ENCODE data around the gene KIF14.
"Not testable (repeated sequence)": the region's sequence is repeated elsewhere in the genome, so short reads cannot be mapped to it uniquely, and the experiment has no call there.

The KIF14 gene

DNA sequence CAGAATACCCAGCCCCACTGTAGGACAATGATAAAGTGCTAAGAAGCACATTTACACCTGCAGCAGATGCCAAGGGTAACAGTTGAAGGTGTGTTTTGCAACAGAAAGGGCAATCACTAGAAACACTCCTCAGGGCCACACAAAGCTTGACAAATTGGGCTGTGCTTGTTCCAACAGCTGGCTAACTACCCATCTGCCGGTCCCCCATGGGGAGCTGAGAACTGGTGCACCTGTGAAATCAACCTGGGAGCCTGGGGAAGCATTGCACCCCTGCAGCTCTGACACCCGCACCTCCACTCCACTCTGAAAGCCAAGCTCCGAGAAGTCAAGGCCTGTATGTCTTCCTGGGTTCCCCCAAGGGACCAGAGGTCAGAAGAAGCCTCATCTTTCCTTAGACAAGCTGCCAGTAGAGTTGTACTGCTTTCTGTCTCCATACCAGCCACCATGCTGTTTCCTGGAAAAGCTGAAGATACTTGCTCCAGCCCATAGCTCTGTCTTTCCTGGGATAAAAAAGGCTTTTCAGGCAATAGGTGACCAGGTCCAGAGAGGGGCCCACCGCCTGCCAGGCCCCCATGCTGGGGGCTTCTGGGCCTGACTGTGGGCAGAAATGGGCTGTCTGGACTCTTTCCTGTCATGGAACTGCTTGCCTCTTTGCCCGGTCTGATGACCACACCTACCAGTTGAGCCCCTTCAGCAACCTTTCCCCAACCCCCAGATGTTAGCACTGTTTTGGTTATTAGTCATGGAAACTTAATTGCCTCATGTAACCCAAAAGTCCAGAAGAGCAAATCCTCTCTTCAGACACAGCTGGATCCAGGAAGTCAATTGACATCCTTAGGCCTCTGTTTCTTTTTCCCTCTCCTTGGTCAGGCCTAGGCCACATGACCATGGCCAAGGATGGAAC is 93.6 kb downstream of the KIF14 start:
- TF ChIP-seq, protein P1, sequence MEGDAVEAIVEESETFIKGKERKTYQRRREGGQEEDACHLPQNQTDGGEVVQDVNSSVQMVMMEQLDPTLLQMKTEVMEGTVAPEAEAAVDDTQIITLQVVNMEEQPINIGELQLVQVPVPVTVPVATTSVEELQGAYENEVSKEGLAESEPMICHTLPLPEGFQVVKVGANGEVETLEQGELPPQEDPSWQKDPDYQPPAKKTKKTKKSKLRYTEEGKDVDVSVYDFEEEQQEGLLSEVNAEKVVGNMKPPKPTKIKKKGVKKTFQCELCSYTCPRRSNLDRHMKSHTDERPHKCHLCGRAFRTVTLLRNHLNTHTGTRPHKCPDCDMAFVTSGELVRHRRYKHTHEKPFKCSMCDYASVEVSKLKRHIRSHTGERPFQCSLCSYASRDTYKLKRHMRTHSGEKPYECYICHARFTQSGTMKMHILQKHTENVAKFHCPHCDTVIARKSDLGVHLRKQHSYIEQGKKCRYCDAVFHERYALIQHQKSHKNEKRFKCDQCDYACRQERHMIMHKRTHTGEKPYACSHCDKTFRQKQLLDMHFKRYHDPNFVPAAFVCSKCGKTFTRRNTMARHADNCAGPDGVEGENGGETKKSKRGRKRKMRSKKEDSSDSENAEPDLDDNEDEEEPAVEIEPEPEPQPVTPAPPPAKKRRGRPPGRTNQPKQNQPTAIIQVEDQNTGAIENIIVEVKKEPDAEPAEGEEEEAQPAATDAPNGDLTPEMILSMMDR (IDR thresholded peaks at IDR 0.05; ENCODE audit: extremely low read depth, missing control alignments), result no peak
- DNase-seq (ENCODE audit: low spot score), result peak; percentile 16

DNA sequence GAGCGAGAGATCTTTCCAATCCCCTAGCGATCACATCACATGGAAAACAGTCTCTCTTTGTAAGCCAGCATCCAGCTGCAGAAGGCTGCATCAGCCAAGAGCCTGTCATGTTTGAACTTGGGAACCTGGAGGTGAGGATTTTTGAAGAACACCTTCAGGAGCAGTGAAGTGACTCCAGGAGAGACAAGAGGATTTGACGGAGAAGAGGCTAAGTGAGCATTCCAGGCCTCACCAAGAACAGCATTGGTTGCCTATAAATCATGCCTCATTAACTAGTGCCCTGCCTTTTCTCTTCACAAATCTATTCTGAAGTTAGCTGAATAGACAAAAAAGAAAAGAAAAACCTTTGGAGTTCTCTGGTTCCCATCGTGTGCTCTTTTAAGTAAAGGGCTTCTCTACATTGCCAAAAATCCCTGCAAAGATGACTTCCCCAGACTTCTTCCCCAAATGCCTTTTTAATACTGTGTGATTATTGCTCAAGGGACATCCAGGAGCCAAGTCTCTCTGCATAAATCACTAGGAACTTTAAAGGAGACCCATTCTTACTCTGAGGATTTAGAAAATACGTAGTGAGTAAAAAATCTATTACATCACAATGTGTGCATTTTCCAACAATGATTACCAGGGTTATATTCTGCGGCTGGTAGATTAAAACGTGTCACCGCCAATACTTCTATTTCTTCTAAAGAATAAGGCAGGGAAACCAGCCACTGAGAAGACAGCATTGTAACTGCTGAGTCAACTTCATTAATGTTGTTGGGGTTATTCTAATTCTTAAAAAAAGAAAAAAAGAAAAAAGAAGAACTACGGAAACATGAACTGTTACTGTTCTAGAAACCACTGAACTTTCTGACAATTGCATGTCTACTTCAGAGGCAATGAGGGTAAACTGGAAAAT is 95.2 kb downstream of the KIF14 start:
- peak; percentile 11 for DNase-seq (ENCODE audit: low spot score)
- TF ChIP-seq, protein P1 (IDR thresholded peaks at IDR 0.05; ENCODE audit: extremely low read depth, missing control alignments), result no peak

DNA sequence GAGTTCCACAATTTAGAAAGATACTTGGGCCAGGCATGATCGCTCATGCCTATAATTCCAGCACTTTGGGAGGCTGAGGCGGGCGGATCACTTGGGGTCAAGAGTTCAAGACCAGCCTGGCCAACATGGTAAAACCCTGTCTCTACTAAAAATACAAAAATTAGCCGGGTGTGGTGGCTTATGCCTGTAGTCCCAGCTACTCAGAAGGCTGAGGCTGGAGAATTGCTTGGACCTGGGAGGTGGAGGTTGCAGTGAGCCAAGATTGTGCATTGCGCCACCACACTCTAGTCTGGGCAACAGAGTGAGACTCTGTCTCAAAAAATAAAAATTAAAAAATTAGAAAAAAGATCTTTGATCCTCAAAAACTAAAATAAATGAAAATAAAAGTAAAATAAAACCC is 96.0 kb downstream of the KIF14 start:
- not testable (repeated sequence) for DNase-seq (ENCODE audit: low spot score)

DNA sequence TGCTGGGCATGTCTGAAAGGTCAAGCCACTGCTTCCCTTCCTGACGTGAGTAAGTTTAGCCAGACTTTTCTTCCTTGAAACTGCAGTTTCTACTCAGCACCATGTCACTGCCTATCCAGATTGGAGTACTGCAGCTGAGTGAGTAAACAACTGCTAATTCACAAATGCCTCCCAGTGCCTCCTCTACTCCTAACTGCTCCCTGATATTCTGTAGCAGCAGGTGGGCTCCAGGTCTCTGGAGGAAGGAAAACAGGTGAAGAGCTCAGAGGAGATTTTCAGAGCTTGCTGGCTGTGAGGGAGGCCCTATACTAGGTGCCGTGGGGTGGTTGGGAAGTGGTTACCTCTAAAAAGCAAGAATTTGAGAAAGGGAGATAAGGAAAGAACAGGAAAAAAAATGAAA is 96.5 kb downstream of the KIF14 start:
- TF ChIP-seq, protein P1 (IDR thresholded peaks at IDR 0.05; ENCODE audit: extremely low read depth, missing control alignments), result no peak
- DNase-seq (ENCODE audit: low spot score), result no peak

DNA sequence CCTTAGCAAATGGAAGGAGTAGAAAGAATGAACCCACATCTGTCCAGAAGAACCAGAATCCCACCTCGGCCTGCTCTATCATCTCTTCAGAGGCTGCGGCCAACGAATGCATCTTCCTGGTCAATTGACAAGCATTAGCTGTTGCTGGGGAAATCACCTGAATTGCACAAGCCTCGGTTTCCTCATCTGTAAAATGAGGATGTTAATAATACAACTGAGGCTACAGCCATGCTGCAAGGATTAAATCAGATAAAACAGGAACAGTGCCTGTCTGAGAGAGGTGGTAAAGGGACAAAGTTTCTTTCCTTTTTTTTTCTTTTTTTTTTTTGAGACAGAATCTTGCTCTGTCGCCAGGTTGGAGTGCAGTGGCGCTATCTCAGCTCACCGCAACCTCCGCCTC is 99.8 kb downstream of the KIF14 start:
- TF ChIP-seq, protein P1 (IDR thresholded peaks at IDR 0.05; ENCODE audit: extremely low read depth, missing control alignments), result no peak
- DNase-seq (ENCODE audit: low spot score), result no peak

DNA sequence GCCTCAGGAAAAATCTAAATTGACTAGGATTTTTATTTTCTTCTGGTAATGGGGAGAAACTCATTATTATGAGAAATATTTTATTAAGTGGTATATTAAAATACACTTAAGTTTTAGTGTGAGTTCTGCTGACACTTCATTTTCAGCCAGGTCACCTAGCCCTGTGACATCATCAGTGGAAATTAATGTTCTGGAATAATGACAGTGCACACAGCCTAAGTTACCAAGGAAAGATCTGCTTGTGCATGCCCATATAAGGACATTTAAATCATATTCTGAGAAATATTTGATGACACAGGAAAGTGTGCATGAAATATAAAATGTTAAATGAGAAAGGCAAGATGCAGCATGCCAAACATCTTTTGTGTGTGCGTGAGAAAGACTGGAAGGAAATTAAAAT is 102.0 kb downstream of the KIF14 start:
- TF ChIP-seq, protein P1 (IDR thresholded peaks at IDR 0.05; ENCODE audit: extremely low read depth, missing control alignments), result no peak
- DNase-seq (ENCODE audit: low spot score), result no peak

DNA sequence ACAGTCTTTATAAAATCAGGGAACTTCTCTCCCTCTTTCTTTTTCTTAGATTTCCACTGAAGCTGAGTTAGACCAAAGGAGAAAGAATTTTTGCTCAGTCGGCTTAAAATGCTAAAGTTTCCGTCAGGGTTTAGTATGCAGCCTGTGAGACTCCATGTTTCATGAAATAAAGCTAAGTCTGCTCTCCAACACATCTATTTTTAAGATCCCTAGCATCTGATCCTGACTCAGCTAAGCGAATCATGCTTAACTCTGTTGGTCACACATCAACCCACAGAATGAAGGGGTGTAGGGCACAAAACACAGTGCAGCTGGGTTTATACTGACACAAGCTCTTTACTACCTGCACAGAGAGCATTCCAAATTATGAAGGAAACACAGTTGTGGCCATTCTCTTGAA is 108.4 kb downstream of the KIF14 start:
- TF ChIP-seq, protein P1 (IDR thresholded peaks at IDR 0.05; ENCODE audit: extremely low read depth, missing control alignments), result no peak
- no peak for DNase-seq (ENCODE audit: low spot score)
